Common myeloid progenitor, CD34-positive (primary cell): ENCODE measurements around the gene KCNMA1.

Source experiments
- CTCF ChIA-PET: fragments of 350-600 bp; sonication (Branson Sonifier 250); formaldehyde crosslinking; loops from one replicate; lab custom pipeline; 2021; ENCODE audit warnings: antibody characterized with exemption; lab: Charles Lee
- POLR2A ChIA-PET: fragments of 350-600 bp; sonication (Branson Sonifier 250); formaldehyde crosslinking; loops from one replicate; lab custom pipeline; 2021; ENCODE audit warnings: antibody characterized with exemption; lab: Charles Lee
- DNase-seq, 3 donors: peaks; one replicate each; pipeline versions ENCODE4 v3.0.0 to v3.0.0-alpha.2; 2013
- H3K27ac ChIP-seq, 2 experiments: 1 replicate in 1 of 2; 2 replicates in 1 of 2; pipeline ENCODE4 v1.7.0; 2013; ENCODE audit warnings: inconsistent platforms in 2 of 2, low read length in 2 of 2, mild to moderate bottlenecking in 2 of 2, low read depth in 1 of 2, moderate library complexity in 1 of 2; ENCODE audit not compliant: severe bottlenecking in 2 of 2, insufficient read depth in 1 of 2, poor library complexity in 1 of 2
- H3K27me3 ChIP-seq, 5 experiments: replicated peaks in 2 of 5; 1 replicate in 3 of 5; 2 replicates in 2 of 5; pipeline versions ENCODE4 v1.6.1 to v1.7.0; 2013; ENCODE audit warnings: low read length in 4 of 5, mild to moderate bottlenecking in 2 of 5, moderate library complexity in 2 of 5, inconsistent platforms in 1 of 5; ENCODE audit not compliant: insufficient read depth in 5 of 5, control insufficient read depth in 4 of 5
- H3K36me3 ChIP-seq, 4 experiments: 1 replicate in 2 of 4; 2 replicates in 2 of 4; pipeline versions ENCODE4 v1.6.1 to v1.7.0; 2013; ENCODE audit warnings: low read length in 3 of 4, control low read depth in 1 of 4, mild to moderate bottlenecking in 1 of 4; ENCODE audit not compliant: control insufficient read depth in 4 of 4, insufficient read depth in 4 of 4
- H3K4me1 ChIP-seq, 4 experiments: 1 replicate in 3 of 4; 2 replicates in 1 of 4; pipeline versions ENCODE4 v1.6.1 to v1.7.1; 2013; ENCODE audit warnings: low read length in 3 of 4, mild to moderate bottlenecking in 3 of 4, control low read depth in 1 of 4, inconsistent platforms in 1 of 4, moderate library complexity in 1 of 4; ENCODE audit not compliant: control insufficient read depth in 4 of 4, insufficient read depth in 4 of 4; ENCODE audit errors: control extremely low read depth in 1 of 4
- H3K4me3 ChIP-seq, 7 experiments: 1 replicate in 4 of 7; 2 replicates in 3 of 7; pipeline versions ENCODE4 v1.5.1 to v1.7.0; 2013; ENCODE audit warnings: mild to moderate bottlenecking in 7 of 7, low read length in 6 of 7, moderate library complexity in 6 of 7, inconsistent platforms in 2 of 7, low read depth in 2 of 7, control low read depth in 1 of 7; ENCODE audit not compliant: insufficient read depth in 4 of 7, control insufficient read depth in 1 of 7; ENCODE audit errors: extremely low read depth in 1 of 7
- H3K9me3 ChIP-seq, 5 experiments: 1 replicate in 4 of 5; 2 replicates in 1 of 5; pipeline versions ENCODE4 v1.6.1 to v1.7.1; 2013; ENCODE audit warnings: low read length in 4 of 5, mild to moderate bottlenecking in 2 of 5, inconsistent platforms in 1 of 5, low read depth in 1 of 5, moderate library complexity in 1 of 5; ENCODE audit not compliant: control insufficient read depth in 4 of 5, insufficient read depth in 2 of 5; ENCODE audit errors: control extremely low read depth in 1 of 5
- WGBS: methylation state at CpG from one replicate; pipeline ENCODE4 v1.1.5; 2013; ENCODE audit not compliant: insufficient coverage; 5-methylcytosine and 5-hydroxymethylcytosine counted together

Gene KCNMA1

GRCh38 chr10:77603534-77603927 lies 34.1 kb downstream of the KCNMA1 start:
- Histone ChIP-seq H3K4me1 (peaks cover 9 to 21% (median 18%) of the 10 kb centered on the region in 4 experiments), H3K9me3 (no peaks in the 10 kb centered on the region), H3K36me3 (no peaks in the 10 kb centered on the region), H3K27ac (no peak overlapping the region), H3K4me3 (peak overlapping the region in 2 of 7 experiments; percentile 38 to 42), H3K27me3 (no peaks in the 10 kb centered on the region)
- 0% methylated on average over 1 of the region's 2 CpGs for WGBS
- ChIA-PET POLR2A (interaction anchor here (0.5 kb wide), 1 partner anchor 65 kb away, joined by 3 read pairs; no protein-coding TSS in a partner anchor), CTCF (interaction anchor here (0.5 to 0.8 kb wide), 2 partner anchors 9 to 493 kb away, joined by 3 to 4 read pairs; no protein-coding TSS in a partner anchor)
- peak; percentile 17 to 88 (median 82) for DNase-seq

- H3K9me3 ChIP-seq = no peaks in the 10 kb centered on the region
- no peaks in the 10 kb centered on the region for H3K36me3 ChIP-seq
- DNase-seq = peak in 2 of 3 donors; percentile 49 to 62
- POLR2A ChIA-PET = no interaction called here
- peaks cover 9 to 21% (median 18%) of the 10 kb centered on the region in 4 experiments for H3K4me1 ChIP-seq
- CTCF ChIA-PET = interaction anchor here (0.5 to 0.9 kb wide), 2 partner anchors 8 to 39 kb away, joined by 3 to 4 read pairs; no protein-coding TSS in a partner anchor
- 3% methylated on average over 7 of the region's 7 CpGs for WGBS
- peak overlapping the region in 6 of 7 experiments; percentile 4 to 55 (median 30) for H3K4me3 ChIP-seq
- H3K27me3 ChIP-seq = no peaks in the 10 kb centered on the region
- H3K27ac ChIP-seq = no peak overlapping the region
Observed at GRCh38 chr10:77602913-77603533, 34.6 kb downstream of the KCNMA1 start.

- DNase-seq = no peak
- WGBS = 59% methylated on average over 6 of the region's 8 CpGs
- Histone ChIP-seq H3K4me3 (peak overlapping the region in 4 of 7 experiments; percentile 4 to 42 (median 30)), H3K4me1 (peaks cover 9 to 21% (median 18%) of the 10 kb centered on the region in 4 experiments), H3K9me3 (no peaks in the 10 kb centered on the region), H3K27me3 (no peaks in the 10 kb centered on the region), H3K27ac (no peak overlapping the region), H3K36me3 (no peaks in the 10 kb centered on the region)
- POLR2A ChIA-PET = no interaction called here
- CTCF ChIA-PET = interaction anchor here (0.9 kb wide), 1 partner anchor 39 kb away, joined by 3 read pairs; no protein-coding TSS in a partner anchor
Observed at GRCh38 chr10:77602231-77602912, 35.2 kb downstream of the KCNMA1 start.

GRCh38 chr10:77601488-77601887 lies 36.1 kb downstream of the KCNMA1 start:
- DNase-seq = no peak
- peaks cover 9 to 21% (median 18%) of the 10 kb centered on the region in 4 experiments for H3K4me1 ChIP-seq
- no peaks in the 10 kb centered on the region for H3K27me3 ChIP-seq
- H3K9me3 ChIP-seq = no peaks in the 10 kb centered on the region
- no peaks in the 10 kb centered on the region for H3K36me3 ChIP-seq
- ChIA-PET CTCF (no interaction called here), POLR2A (no interaction called here)
- no peak overlapping the region for H3K27ac ChIP-seq
- no peak overlapping the region for H3K4me3 ChIP-seq
- 100% methylated on average over 2 of the region's 4 CpGs for WGBS

GRCh38 chr10:77600640-77601039 lies 37.0 kb downstream of the KCNMA1 start:
- ChIA-PET CTCF (interaction anchor here (0.6 to 1.2 kb wide), 2 partner anchors 43 to 93 kb away, joined by 3 to 5 read pairs; no protein-coding TSS in a partner anchor), POLR2A (no interaction called here)
- no peak for DNase-seq
- Histone ChIP-seq H3K4me3 (no peak overlapping the region), H3K27ac (no peak overlapping the region), H3K9me3 (no peaks in the 10 kb centered on the region), H3K27me3 (no peaks in the 10 kb centered on the region), H3K4me1 (peaks cover 9 to 21% (median 18%) of the 10 kb centered on the region in 4 experiments), H3K36me3 (no peaks in the 10 kb centered on the region)
- WGBS = 96% methylated on average over 6 of the region's 6 CpGs

- ChIA-PET POLR2A (no interaction called here), CTCF (interaction anchor here (1.2 kb wide), 1 partner anchor 44 kb away, joined by 5 read pairs; no protein-coding TSS in a partner anchor)
- no peaks in the 10 kb centered on the region for H3K9me3 ChIP-seq
- WGBS = 95% methylated on average over 3 of the region's 4 CpGs
- peaks cover 9 to 19% (median 18%) of the 10 kb centered on the region in 4 experiments for H3K4me1 ChIP-seq
- DNase-seq = no peak
- no peak overlapping the region for H3K4me3 ChIP-seq
- H3K36me3 ChIP-seq = no peaks in the 10 kb centered on the region
- H3K27ac ChIP-seq = no peak overlapping the region
- H3K27me3 ChIP-seq = no peaks in the 10 kb centered on the region
Observed at GRCh38 chr10:77599651-77600050, 38.0 kb downstream of the KCNMA1 start.

GRCh38 chr10:77598606-77599005 lies 39.0 kb downstream of the KCNMA1 start:
- POLR2A ChIA-PET = no interaction called here
- H3K36me3 ChIP-seq = no peaks in the 10 kb centered on the region
- no peak overlapping the region for H3K27ac ChIP-seq
- no peaks in the 10 kb centered on the region for H3K9me3 ChIP-seq
- no peak overlapping the region for H3K4me3 ChIP-seq
- peaks cover 9 to 12% (median 12%) of the 10 kb centered on the region in 4 experiments for H3K4me1 ChIP-seq
- CTCF ChIA-PET = no interaction called here
- no peaks in the 10 kb centered on the region for H3K27me3 ChIP-seq
- DNase-seq = no peak
- 100% methylated on average over 3 of the region's 7 CpGs for WGBS
